Measurements from ENCODE around the gene RPL22L1. TPM values are rescaled to one million over a fixed set of nuclear protein-coding genes. Genes with fewer than 3 reads are reported as not detected.
"Not testable (repeated sequence)": the region's sequence is repeated elsewhere in the genome, so short reads cannot be mapped to it uniquely, and the experiment has no call there.

Gene RPL22L1
- total and polyA plus RNA-seq, 2 experiments from 2014 or later, result 33.2 to 49.2 TPM

DNA sequence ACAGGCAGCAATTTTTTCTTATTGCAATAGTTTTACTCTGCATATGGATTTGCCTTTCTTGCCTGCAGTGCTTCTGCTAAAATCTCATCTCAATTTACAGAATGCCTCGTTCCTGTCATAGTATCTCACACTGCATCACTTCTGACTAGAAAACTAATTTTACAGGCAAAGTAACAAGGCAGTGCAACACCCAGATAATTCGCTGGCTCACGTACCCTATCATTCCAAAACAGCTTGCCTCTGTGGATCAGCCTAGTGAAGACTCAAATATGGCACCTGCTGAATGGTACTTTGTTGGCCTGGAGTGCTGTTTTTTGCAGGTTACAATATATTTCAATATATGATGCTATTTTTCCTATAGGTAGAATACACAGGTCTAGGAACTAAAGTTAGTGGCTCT lies 33.1 kb upstream of the RPL22L1 start:
- H3K4me1 ChIP-seq (ENCODE audit: low read depth), result no peaks in the 10 kb centered on the region
- no peak for DNase-seq (ENCODE audit: low read depth in 1 of 2, low spot score in 1 of 2)
- H3K36me3 ChIP-seq, result no peaks in the 10 kb centered on the region
- no peak overlapping the region for H3K27ac ChIP-seq
- TF ChIP-seq, protein P1, sequence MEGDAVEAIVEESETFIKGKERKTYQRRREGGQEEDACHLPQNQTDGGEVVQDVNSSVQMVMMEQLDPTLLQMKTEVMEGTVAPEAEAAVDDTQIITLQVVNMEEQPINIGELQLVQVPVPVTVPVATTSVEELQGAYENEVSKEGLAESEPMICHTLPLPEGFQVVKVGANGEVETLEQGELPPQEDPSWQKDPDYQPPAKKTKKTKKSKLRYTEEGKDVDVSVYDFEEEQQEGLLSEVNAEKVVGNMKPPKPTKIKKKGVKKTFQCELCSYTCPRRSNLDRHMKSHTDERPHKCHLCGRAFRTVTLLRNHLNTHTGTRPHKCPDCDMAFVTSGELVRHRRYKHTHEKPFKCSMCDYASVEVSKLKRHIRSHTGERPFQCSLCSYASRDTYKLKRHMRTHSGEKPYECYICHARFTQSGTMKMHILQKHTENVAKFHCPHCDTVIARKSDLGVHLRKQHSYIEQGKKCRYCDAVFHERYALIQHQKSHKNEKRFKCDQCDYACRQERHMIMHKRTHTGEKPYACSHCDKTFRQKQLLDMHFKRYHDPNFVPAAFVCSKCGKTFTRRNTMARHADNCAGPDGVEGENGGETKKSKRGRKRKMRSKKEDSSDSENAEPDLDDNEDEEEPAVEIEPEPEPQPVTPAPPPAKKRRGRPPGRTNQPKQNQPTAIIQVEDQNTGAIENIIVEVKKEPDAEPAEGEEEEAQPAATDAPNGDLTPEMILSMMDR (IDR thresholded peaks at IDR 0.05; ENCODE audit: low read depth, low read length), result no peak
- peaks cover 18% of the 10 kb centered on the region for H3K27me3 ChIP-seq
- H3K4me3 ChIP-seq, result no peak overlapping the region
- no peaks in the 10 kb centered on the region for H3K9me3 ChIP-seq (ENCODE audit: low read depth)

DNA sequence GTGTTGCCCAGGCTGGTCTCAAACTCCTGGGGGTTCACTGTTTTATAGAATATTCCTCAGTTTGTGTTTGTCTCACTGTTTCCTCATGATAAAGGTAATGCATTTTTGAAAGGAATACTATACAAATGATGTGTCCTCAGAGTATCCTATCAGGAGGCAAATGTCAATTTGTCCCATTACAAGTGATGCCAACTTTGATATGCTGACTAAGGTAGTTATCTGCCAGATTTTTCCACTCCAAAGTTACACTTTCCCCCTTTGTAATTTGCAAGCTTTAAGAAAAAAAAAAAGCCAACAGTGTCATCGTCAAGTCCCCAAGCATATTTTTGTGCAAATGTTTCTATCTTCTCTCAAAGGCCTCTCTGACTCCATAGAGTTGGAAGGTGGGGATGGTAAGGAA lies 29.5 kb upstream of the RPL22L1 start:
- Histone ChIP-seq H3K4me1 (ENCODE audit: low read depth) (no peaks in the 10 kb centered on the region), H3K27me3 (no peaks in the 10 kb centered on the region), H3K9me3 (ENCODE audit: low read depth) (no peaks in the 10 kb centered on the region), H3K27ac (no peak overlapping the region), H3K36me3 (no peaks in the 10 kb centered on the region), H3K4me3 (no peak overlapping the region)
- TF ChIP-seq, protein P1 (IDR thresholded peaks at IDR 0.05; ENCODE audit: low read depth, low read length), result no peak
- no peak for DNase-seq (ENCODE audit: low read depth in 1 of 2, low spot score in 1 of 2)

DNA sequence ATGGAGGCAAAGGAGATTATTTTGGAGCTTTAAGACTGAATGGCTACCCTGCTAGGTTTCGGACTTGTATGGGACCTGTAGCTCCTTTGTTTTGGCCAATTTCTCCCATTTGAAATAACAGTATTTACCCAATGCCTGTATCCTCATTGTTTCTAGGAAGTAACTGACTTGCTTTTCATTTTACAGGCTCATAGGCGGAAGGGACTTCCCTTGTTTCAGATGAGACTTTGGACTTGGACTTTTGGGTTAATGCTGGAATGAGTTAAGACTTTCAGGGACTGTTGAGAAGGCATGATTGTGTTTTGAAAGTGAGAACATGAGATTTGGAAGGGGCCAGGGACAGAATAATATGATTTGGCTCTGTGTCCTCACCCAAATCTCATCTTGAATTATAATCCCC lies 28.0 kb upstream of the RPL22L1 start:
- Histone ChIP-seq H3K9me3 (ENCODE audit: low read depth) (no peaks in the 10 kb centered on the region), H3K27ac (no peak overlapping the region), H3K4me3 (no peak overlapping the region), H3K4me1 (ENCODE audit: low read depth) (no peaks in the 10 kb centered on the region), H3K27me3 (no peaks in the 10 kb centered on the region), H3K36me3 (no peaks in the 10 kb centered on the region)
- TF ChIP-seq, protein P1 (IDR thresholded peaks at IDR 0.05; ENCODE audit: low read depth, low read length), result no peak
- DNase-seq (ENCODE audit: low read depth in 1 of 2, low spot score in 1 of 2), result no peak

DNA sequence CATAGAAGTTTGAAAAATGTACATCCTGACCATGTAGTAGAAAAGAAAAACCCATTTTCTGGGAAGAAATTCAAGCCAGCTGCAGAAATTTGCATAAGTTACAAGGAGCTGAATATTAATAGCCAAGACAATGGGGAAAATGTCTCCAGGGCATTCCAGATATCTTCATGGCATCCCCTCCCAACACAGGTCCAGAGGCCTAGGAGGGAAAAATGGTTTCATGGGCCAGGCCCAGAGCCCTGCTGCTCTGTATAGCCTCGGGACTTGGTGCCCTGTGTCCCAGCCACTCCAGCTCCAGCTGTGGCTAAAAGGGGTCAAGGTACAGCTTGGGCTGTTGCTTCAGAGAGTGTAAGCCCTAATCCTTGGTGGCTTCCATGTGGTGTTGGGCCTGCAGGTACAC lies 27.2 kb upstream of the RPL22L1 start:
- H3K4me3 ChIP-seq; H3K27me3 ChIP-seq; H3K36me3 ChIP-seq; H3K27ac ChIP-seq; H3K4me1 ChIP-seq (ENCODE audit: low read depth); DNase-seq (ENCODE audit: low read depth in 1 of 2, low spot score in 1 of 2); H3K9me3 ChIP-seq (ENCODE audit: low read depth): not testable (repeated sequence)

DNA sequence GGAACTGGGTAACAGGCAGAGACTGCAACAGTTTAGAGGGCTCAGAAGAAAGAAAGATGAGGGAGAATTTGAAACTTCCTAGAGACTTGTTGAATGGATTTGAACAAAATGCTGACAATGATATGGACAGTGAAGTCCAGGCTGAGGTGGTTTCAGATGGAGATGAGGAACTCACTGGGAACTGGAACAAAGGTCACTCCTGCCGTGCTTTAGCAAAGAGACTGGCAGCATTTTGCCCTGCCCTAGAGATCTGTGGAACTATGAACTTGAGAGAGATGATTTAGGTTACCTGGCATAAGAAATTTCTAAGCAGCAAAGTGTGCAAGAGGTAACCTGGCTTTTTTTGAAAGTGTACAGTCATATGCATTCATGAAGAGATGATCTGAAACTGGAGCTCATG lies 26.8 kb upstream of the RPL22L1 start:
- TF ChIP-seq, protein P1 (IDR thresholded peaks at IDR 0.05; ENCODE audit: low read depth, low read length), result no peak
- no peaks in the 10 kb centered on the region for H3K4me1 ChIP-seq (ENCODE audit: low read depth)
- no peaks in the 10 kb centered on the region for H3K27me3 ChIP-seq
- no peak overlapping the region for H3K4me3 ChIP-seq
- no peaks in the 10 kb centered on the region for H3K9me3 ChIP-seq (ENCODE audit: low read depth)
- no peak overlapping the region for H3K27ac ChIP-seq
- DNase-seq (ENCODE audit: low read depth in 1 of 2, low spot score in 1 of 2), result no peak
- H3K36me3 ChIP-seq, result no peaks in the 10 kb centered on the region

DNA sequence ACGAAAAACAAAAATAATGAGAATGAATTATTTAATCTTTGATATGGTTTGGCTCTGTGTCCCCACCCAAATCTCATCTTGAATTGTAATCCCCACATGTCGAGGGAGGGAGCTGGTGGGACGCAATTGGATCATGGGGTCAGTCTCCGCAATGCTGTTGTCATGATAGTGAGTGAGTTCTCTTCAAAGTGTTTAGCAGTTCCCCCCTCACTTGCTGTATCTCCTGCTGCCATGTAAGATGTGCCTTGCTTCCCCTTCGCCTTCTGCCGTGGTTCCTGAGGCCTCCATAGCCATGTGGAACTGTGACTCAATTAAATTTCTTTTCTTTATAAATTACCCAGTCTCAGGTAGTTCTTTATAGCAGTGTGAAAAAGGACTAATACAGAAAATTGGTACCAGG lies 26.3 kb upstream of the RPL22L1 start:
- H3K9me3 ChIP-seq (ENCODE audit: low read depth); DNase-seq (ENCODE audit: low read depth in 1 of 2, low spot score in 1 of 2): not testable (repeated sequence)

DNA sequence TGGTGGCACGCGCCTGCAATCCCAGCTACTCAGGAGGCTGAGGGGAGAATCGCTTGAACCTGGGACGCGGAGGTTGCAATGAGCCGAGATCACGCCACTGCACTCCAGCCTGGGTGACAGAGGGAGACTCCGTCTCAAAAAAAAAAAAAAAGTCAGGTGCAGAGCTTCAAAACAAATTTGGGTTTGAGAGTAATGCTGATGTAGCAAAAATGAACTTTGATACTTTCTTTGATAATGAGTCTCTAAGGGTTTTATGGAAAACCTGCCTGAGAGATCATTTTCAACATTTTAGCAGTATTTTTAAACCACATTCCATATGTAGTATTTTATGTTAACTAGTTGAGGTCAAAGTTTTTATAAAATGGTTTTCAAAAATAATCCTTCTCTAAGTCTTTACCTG lies 23.9 kb upstream of the RPL22L1 start:
- no peak for DNase-seq (ENCODE audit: low read depth in 1 of 2, low spot score in 1 of 2)
- H3K4me3 ChIP-seq, result no peak overlapping the region
- H3K9me3 ChIP-seq (ENCODE audit: low read depth), result no peaks in the 10 kb centered on the region
- no peaks in the 10 kb centered on the region for H3K27me3 ChIP-seq
- H3K4me1 ChIP-seq (ENCODE audit: low read depth), result no peaks in the 10 kb centered on the region
- TF ChIP-seq, protein P1 (IDR thresholded peaks at IDR 0.05; ENCODE audit: low read depth, low read length), result no peak
- H3K27ac ChIP-seq, result no peak overlapping the region
- H3K36me3 ChIP-seq, result no peaks in the 10 kb centered on the region

More for the DNA sequence above, 26.3 kb upstream of the RPL22L1 start:
- H3K27ac ChIP-seq; H3K27me3 ChIP-seq; H3K4me1 ChIP-seq (ENCODE audit: low read depth); H3K4me3 ChIP-seq; H3K36me3 ChIP-seq: not testable (repeated sequence)
